ENCODE data around the gene IMPDH1. TPM values are rescaled to one million over a fixed set of nuclear protein-coding genes. Genes with fewer than 3 reads are reported as not detected.

Gene IMPDH1
- total and polyA plus RNA-seq, 9 donors, result 10.3 to 66.9 (median 23.4) TPM

DNA sequence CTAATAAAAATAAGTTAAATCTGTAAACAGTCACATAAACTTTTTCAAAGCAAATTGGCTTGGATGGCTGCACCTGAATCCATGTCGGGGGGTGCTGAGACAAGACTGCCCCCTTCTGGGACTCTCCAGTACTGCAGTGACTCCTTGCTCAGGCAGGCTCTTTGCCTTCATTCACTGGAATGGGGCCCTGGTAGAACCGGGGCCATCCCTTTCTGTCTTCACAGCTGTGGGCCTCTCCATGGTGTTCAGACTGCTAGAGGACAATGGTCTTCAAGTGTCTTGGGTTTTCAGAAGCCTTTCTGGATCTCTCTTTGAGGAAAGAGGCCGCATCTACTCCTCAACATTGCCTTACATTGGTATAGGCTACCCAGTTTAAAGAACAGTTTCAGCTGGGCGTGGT is 16.1 kb upstream of the IMPDH1 start:
- Histone ChIP-seq H3K27ac (no peak overlapping the region), H3K4me3 (no peak overlapping the region), H3K36me3 (no peaks in the 10 kb centered on the region), H3K4me1 (ENCODE audit: insufficient read depth) (peaks cover 6% of the 10 kb centered on the region), H3K27me3 (no peaks in the 10 kb centered on the region), H3K9me3 (no peaks in the 10 kb centered on the region)
- no peak for TF ChIP-seq POLR2A (IDR thresholded peaks at IDR 0.05)
- TF ChIP-seq, protein P1, sequence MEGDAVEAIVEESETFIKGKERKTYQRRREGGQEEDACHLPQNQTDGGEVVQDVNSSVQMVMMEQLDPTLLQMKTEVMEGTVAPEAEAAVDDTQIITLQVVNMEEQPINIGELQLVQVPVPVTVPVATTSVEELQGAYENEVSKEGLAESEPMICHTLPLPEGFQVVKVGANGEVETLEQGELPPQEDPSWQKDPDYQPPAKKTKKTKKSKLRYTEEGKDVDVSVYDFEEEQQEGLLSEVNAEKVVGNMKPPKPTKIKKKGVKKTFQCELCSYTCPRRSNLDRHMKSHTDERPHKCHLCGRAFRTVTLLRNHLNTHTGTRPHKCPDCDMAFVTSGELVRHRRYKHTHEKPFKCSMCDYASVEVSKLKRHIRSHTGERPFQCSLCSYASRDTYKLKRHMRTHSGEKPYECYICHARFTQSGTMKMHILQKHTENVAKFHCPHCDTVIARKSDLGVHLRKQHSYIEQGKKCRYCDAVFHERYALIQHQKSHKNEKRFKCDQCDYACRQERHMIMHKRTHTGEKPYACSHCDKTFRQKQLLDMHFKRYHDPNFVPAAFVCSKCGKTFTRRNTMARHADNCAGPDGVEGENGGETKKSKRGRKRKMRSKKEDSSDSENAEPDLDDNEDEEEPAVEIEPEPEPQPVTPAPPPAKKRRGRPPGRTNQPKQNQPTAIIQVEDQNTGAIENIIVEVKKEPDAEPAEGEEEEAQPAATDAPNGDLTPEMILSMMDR (IDR thresholded peaks at IDR 0.05), result peak; percentile 39 to 75 (median 55)
- peak; percentile 57 to 80 (median 77) for DNase-seq
- intact Hi-C loops (cut with DNase I), result loop anchor here (2.0 to 5.0 kb wide), 5 partner anchors 27 to 36 kb away; no protein-coding TSS in a partner anchor
- WGBS, 3 donors, result 35 to 49% (median 40%) methylated on average over 4 of the region's 4 CpGs

DNA sequence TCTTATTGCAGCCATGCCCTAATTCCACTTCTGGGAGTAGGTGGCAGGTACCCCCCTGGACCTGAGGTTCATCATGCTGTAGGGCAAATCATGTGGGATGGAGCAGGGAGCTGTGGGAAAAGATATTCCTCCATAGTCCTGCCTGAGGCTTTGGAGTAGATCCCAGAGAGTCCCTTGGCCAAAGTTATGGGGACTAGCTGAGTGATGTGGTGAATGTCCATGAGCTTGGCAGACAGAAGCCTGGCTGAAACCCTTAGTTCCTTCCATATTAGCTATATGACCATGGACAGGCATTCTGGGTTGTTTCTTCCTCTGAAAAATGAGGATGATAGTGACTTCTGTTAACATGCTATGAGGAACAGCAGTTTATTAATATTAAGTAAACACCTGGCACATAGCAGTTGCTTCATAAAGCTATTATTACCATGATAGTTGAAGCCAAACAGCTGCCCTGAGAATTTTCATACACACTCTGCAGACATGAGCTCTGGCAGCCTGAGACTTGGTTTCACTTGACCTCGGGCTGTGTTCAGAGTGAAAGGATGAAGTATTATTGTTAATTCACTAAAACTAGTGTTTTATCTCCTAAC is 15.0 kb upstream of the IMPDH1 start:
- Histone ChIP-seq H3K36me3 (no peaks in the 10 kb centered on the region), H3K27ac (no peak overlapping the region), H3K4me1 (ENCODE audit: insufficient read depth) (peaks cover 12% of the 10 kb centered on the region), H3K4me3 (no peak overlapping the region), H3K27me3 (no peaks in the 10 kb centered on the region), H3K9me3 (no peaks in the 10 kb centered on the region)
- 13 to 38% (median 27%) methylated on average over 1 of the region's 1 CpG for WGBS, 3 donors
- intact Hi-C loops (cut with DNase I), result loop anchor here in 1 of 4 donors (5.0 kb wide), 1 partner anchor 38 kb away; no protein-coding TSS in a partner anchor
- no peak for DNase-seq
- no peak for TF ChIP-seq EP300 (IDR thresholded peaks at IDR 0.05)
- no peak for TF ChIP-seq POLR2A (IDR thresholded peaks at IDR 0.05)
- TF ChIP-seq, protein P1 (IDR thresholded peaks at IDR 0.05), result no peak

DNA sequence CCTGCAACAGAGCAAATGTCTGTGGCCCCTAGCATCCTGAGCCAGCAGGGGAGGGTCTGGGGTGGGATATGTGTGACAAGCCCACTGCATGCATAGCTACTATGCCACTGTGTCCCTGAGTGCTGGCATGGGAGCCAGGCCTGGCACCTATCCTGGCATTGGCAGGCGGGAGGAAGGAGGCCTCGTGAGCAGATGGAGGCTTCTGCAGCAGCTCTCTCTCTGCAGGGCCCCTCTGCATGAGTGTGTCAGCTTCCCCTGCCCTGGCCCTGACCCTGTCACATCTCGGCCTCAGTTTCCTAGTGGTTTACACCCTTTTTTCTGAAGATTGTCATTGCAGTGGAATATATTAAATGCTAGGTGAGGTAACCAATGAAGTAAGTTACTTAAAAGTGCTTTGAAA is 13.1 kb upstream of the IMPDH1 start:
- Histone ChIP-seq H3K9me3 (no peaks in the 10 kb centered on the region), H3K27ac (no peak overlapping the region), H3K4me3 (no peak overlapping the region), H3K27me3 (no peaks in the 10 kb centered on the region), H3K4me1 (ENCODE audit: insufficient read depth) (peaks cover 12% of the 10 kb centered on the region), H3K36me3 (no peaks in the 10 kb centered on the region)
- no peak for DNase-seq
- 78 to 85% (median 84%) methylated on average over 3 of the region's 3 CpGs for WGBS, 3 donors
- intact Hi-C loops (cut with DNase I), result no loop called here
- TF ChIP-seq, protein P1 (IDR thresholded peaks at IDR 0.05), result no peak
- TF ChIP-seq POLR2A (IDR thresholded peaks at IDR 0.05), result no peak

DNA sequence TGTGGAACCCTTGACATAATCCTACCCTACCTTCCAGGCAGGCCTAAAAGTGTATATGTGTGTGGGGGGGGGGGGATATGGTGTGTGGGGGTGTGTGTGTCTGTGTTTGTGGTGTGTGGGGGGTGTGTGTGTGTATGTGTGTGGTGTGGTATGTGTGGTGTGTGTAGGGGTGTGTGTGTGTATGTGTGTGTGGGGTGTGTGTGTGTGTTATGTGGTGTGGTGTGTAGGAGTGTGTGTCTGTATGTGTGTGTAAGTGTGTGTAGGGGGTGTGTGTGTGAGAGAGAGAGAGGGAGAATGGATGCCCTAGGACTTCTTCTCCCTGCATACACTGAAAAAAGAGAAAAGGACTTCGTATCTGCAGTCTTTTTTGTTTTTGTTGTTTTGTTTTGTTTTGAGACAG is 12.3 kb upstream of the IMPDH1 start:
- H3K36me3 ChIP-seq, result no peaks in the 10 kb centered on the region
- H3K4me1 ChIP-seq (ENCODE audit: insufficient read depth), result peaks cover 12% of the 10 kb centered on the region
- H3K4me3 ChIP-seq, result no peak overlapping the region
- H3K27ac ChIP-seq, result no peak overlapping the region
- no peak for DNase-seq
- intact Hi-C loops (cut with DNase I), result no loop called here
- H3K9me3 ChIP-seq, result no peaks in the 10 kb centered on the region
- TF ChIP-seq, protein P1 (IDR thresholded peaks at IDR 0.05), result no peak
- TF ChIP-seq POLR2A (IDR thresholded peaks at IDR 0.05), result no peak
- no peak for TF ChIP-seq EP300 (IDR thresholded peaks at IDR 0.05)
- WGBS, 3 donors, result 54 to 89% (median 60%) methylated on average over 1 of the region's 1 CpG
- H3K27me3 ChIP-seq, result no peaks in the 10 kb centered on the region

Measured in ovary (tissue), 9 donors.